ENCODE measurements around the gene FBXL17. TPM values are rescaled to one million over a fixed set of nuclear protein-coding genes. Genes with fewer than 3 reads are reported as not detected.

The FBXL17 gene
- total RNA-seq, 1 experiment from 2014 or later, result 5.3 TPM

GRCh38 chr5:108090946-108091345 lies 291.0 kb downstream of the FBXL17 start:
- no CpG with 5 or more reads among the region's 4 CpGs for WGBS (ENCODE audit: extremely low coverage, insufficient read length, low lambda C conversion rate)
- H2AFZ ChIP-seq (ENCODE audit: low read length), result no peak overlapping the region
- H3K9me3 ChIP-seq (ENCODE audit: control insufficient read depth, low read depth, low read length), result no peaks in the 10 kb centered on the region
- H3K4me2 ChIP-seq (ENCODE audit: insufficient read depth, insufficient read length, low read length), result no peak overlapping the region
- H3K4me1 ChIP-seq (ENCODE audit: insufficient read depth, low read length), result peaks cover 2% of the 10 kb centered on the region; the same call in 1 of the 2 replicates
- H3K9me3 Mint-ChIP-seq, result no peaks in the 10 kb centered on the region
- no peak for DNase-seq
- no peak overlapping the region for H3K23ac ChIP-seq (ENCODE audit: insufficient read length, low read depth, low read length)
- no peaks in the 10 kb centered on the region for H3K27me3 Mint-ChIP-seq (ENCODE audit: low read depth)
- no peak overlapping the region for H3K18ac ChIP-seq (ENCODE audit: insufficient read length, low read depth, low read length)
- no peak overlapping the region for H2BK12ac ChIP-seq (ENCODE audit: insufficient read length, low read depth, low read length)
- no peaks in the 10 kb centered on the region for H3K27me3 ChIP-seq (ENCODE audit: insufficient read depth, low read length)
- no peak overlapping the region for H2AK5ac ChIP-seq (ENCODE audit: insufficient read length, low read length)
- no peak overlapping the region for H3K9ac ChIP-seq (ENCODE audit: extremely low read depth, insufficient read length, low read length)
- H3K79me2 ChIP-seq (ENCODE audit: insufficient read depth, low read length), result no peaks in the 10 kb centered on the region; the same call in 1 of the 2 replicates
- H3K27ac Mint-ChIP-seq, result peak overlapping the region; percentile 46 to 73 (median 73); a peak in 4 of 7 replicates
- no peak overlapping the region for H3K27ac ChIP-seq (ENCODE audit: insufficient read length, low read depth, low read length)
- H4K8ac ChIP-seq (replicated peaks; ENCODE audit: insufficient read length, low read depth, low read length), result no peak overlapping the region
- H3K36me3 Mint-ChIP-seq (ENCODE audit: insufficient read depth in 1 of 3, low read depth in 3 of 3), result peaks cover 0 to 5% (median 1%) of the 10 kb centered on the region in 3 experiments; a peak in 2 of 7 replicates
- TF ChIP-seq CTCF (conservative IDR thresholded peaks at IDR 0.05), result no peak
- no peaks in the 10 kb centered on the region for H4K20me1 ChIP-seq (ENCODE audit: control insufficient read depth, insufficient read depth, insufficient read length)
- H3K4me3 Mint-ChIP-seq, result no peak overlapping the region
- no peaks in the 10 kb centered on the region for H3K79me1 ChIP-seq (ENCODE audit: insufficient read depth, low read depth, low read length, poor library complexity, severe bottlenecking)
- no peak overlapping the region for H3K4ac ChIP-seq (ENCODE audit: low read depth, low read length)
- no peak overlapping the region for H2BK120ac ChIP-seq (ENCODE audit: low read depth, low read length, poor library complexity, severe bottlenecking)
- H2BK20ac ChIP-seq (ENCODE audit: low read depth, low read length, poor library complexity, severe bottlenecking), result no peak overlapping the region
- H4K5ac ChIP-seq (ENCODE audit: insufficient read length, low read depth, low read length), result no peak overlapping the region
- no peaks in the 10 kb centered on the region for H3K23me2 ChIP-seq (ENCODE audit: insufficient read length, low read depth, low read length, poor library complexity, severe bottlenecking)
- H2BK15ac ChIP-seq (ENCODE audit: low read depth, low read length), result no peak overlapping the region
- H2BK5ac ChIP-seq (ENCODE audit: insufficient read length, low read length), result no peak overlapping the region
- no peak overlapping the region for H3T11ph ChIP-seq (ENCODE audit: low read length)
- no peak overlapping the region for H4K91ac ChIP-seq (ENCODE audit: insufficient read length, low read depth, low read length)
- peaks cover 28% of the 10 kb centered on the region in 2 experiments for H3K4me1 Mint-ChIP-seq
- no peak overlapping the region for H3K56ac ChIP-seq (ENCODE audit: insufficient read length, low read depth, low read length)
- no peak overlapping the region for H3K14ac ChIP-seq (ENCODE audit: insufficient read depth, low read length)
